ENCODE measurements around the gene HTRA2.

- TF ChIP-seq CTCF (IDR thresholded peaks at IDR 0.05; ENCODE audit: low read depth, low read length, missing input control) = no peak
- no peak for TF ChIP-seq HNF4G (IDR thresholded peaks at IDR 0.05)
- TF ChIP-seq ATF3 (IDR thresholded peaks at IDR 0.05) = no peak
- no peak for TF ChIP-seq RAD21 (IDR thresholded peaks at IDR 0.05)
- no peak for TF ChIP-seq REST (IDR thresholded peaks at IDR 0.05)
- no peak for TF ChIP-seq FOXA2 (IDR thresholded peaks at IDR 0.05)
- no peak for TF ChIP-seq YY1 (IDR thresholded peaks at IDR 0.05)
- no peak for TF ChIP-seq EGR1 (IDR thresholded peaks at IDR 0.05; ENCODE audit: low read depth in 2 of 2)
- TF ChIP-seq TAF1 (conservative IDR thresholded peaks at IDR 0.05) = no peak
- TF ChIP-seq JUND (IDR thresholded peaks at IDR 0.05) = no peak
These were observed 955 bp upstream of the HTRA2 start for GRCh38 chr2:74528600-74529356.

Measured in liver (tissue), 3 donors.